B cell (primary cell): ENCODE measurements around the gene OSBP2.

Experiments used
- EZH2 ChIP-seq: IDR thresholded peaks from 2 replicates; pipeline ENCODE4 v1.6.1; 2012; ENCODE audit warnings: borderline replicate concordance, low read depth, mild to moderate bottlenecking, moderate library complexity, low read length; ENCODE audit not compliant: insufficient read depth, poor library complexity, severe bottlenecking
- TF ChIP-seq, protein P1 (sequence below): fragments of 200-600 bp; IDR thresholded peaks from one replicate; pipeline ENCODE4 v1.8.0; 2022; ENCODE audit warnings: antibody characterized with exemption, mild to moderate bottlenecking

- TF ChIP-seq, protein P1, sequence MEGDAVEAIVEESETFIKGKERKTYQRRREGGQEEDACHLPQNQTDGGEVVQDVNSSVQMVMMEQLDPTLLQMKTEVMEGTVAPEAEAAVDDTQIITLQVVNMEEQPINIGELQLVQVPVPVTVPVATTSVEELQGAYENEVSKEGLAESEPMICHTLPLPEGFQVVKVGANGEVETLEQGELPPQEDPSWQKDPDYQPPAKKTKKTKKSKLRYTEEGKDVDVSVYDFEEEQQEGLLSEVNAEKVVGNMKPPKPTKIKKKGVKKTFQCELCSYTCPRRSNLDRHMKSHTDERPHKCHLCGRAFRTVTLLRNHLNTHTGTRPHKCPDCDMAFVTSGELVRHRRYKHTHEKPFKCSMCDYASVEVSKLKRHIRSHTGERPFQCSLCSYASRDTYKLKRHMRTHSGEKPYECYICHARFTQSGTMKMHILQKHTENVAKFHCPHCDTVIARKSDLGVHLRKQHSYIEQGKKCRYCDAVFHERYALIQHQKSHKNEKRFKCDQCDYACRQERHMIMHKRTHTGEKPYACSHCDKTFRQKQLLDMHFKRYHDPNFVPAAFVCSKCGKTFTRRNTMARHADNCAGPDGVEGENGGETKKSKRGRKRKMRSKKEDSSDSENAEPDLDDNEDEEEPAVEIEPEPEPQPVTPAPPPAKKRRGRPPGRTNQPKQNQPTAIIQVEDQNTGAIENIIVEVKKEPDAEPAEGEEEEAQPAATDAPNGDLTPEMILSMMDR, result no peak
- TF ChIP-seq EZH2, result no peak
Observed at GRCh38 chr22:30801695-30802094, 107.0 kb downstream of the OSBP2 start.
